Measurements from ENCODE around the gene EFNA5.

GRCh38 chr5:107564931-107565372 lies 105.8 kb downstream of the EFNA5 start:
- TF ChIP-seq POLR2AphosphoS5 (IDR thresholded peaks at IDR 0.05; ENCODE audit: low read depth) (no peak), CTCF (conservative IDR thresholded peaks at IDR 0.05; ENCODE audit: low read depth in 2 of 2) (no peak), EZH2 (IDR thresholded peaks at IDR 0.05; ENCODE audit: low read depth, unreplicated experiment) (no peak), CREB1 (CRISPR knock-in tag; IDR thresholded peaks at IDR 0.05; ENCODE audit: low read depth) (no peak), EZH2phosphoT487 (IDR thresholded peaks at IDR 0.05; ENCODE audit: unreplicated experiment) (no peak), ETS1 (IDR thresholded peaks at IDR 0.05) (no peak), JUNB (IDR thresholded peaks at IDR 0.05; ENCODE audit: unreplicated experiment) (no peak)
- TF ChIP-seq, protein P1, sequence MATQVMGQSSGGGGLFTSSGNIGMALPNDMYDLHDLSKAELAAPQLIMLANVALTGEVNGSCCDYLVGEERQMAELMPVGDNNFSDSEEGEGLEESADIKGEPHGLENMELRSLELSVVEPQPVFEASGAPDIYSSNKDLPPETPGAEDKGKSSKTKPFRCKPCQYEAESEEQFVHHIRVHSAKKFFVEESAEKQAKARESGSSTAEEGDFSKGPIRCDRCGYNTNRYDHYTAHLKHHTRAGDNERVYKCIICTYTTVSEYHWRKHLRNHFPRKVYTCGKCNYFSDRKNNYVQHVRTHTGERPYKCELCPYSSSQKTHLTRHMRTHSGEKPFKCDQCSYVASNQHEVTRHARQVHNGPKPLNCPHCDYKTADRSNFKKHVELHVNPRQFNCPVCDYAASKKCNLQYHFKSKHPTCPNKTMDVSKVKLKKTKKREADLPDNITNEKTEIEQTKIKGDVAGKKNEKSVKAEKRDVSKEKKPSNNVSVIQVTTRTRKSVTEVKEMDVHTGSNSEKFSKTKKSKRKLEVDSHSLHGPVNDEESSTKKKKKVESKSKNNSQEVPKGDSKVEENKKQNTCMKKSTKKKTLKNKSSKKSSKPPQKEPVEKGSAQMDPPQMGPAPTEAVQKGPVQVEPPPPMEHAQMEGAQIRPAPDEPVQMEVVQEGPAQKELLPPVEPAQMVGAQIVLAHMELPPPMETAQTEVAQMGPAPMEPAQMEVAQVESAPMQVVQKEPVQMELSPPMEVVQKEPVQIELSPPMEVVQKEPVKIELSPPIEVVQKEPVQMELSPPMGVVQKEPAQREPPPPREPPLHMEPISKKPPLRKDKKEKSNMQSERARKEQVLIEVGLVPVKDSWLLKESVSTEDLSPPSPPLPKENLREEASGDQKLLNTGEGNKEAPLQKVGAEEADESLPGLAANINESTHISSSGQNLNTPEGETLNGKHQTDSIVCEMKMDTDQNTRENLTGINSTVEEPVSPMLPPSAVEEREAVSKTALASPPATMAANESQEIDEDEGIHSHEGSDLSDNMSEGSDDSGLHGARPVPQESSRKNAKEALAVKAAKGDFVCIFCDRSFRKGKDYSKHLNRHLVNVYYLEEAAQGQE (IDR thresholded peaks at IDR 0.05; ENCODE audit: unreplicated experiment) = no peak
